ENCODE data around the gene PHF21A.

- TF ChIP-seq REST (IDR thresholded peaks at IDR 0.05) (no peak), CTCF (IDR thresholded peaks at IDR 0.05; ENCODE audit: low read depth, low read length, missing input control) (no peak), ZBTB33 (IDR thresholded peaks at IDR 0.05) (no peak), JUND (IDR thresholded peaks at IDR 0.05) (no peak), SP1 (IDR thresholded peaks at IDR 0.05) (no peak), ATF3 (IDR thresholded peaks at IDR 0.05) (no peak), RAD21 (IDR thresholded peaks at IDR 0.05) (no peak), MAX (IDR thresholded peaks at IDR 0.05) (no peak), TAF1 (conservative IDR thresholded peaks at IDR 0.05) (no peak)
Observed at GRCh38 chr11:45927684-45928413, 193.4 kb downstream of the PHF21A start.
